Epidermal melanocyte (primary cell): ENCODE measurements around the gene APLN.

Source experiments
- DNase-seq: peaks from one replicate; pipeline ENCODE4 v3.0.0; 2011; ENCODE audit warnings: low spot score; ENCODE audit not compliant: insufficient read length

Gene APLN, protein sequence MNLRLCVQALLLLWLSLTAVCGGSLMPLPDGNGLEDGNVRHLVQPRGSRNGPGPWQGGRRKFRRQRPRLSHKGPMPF

DNA sequence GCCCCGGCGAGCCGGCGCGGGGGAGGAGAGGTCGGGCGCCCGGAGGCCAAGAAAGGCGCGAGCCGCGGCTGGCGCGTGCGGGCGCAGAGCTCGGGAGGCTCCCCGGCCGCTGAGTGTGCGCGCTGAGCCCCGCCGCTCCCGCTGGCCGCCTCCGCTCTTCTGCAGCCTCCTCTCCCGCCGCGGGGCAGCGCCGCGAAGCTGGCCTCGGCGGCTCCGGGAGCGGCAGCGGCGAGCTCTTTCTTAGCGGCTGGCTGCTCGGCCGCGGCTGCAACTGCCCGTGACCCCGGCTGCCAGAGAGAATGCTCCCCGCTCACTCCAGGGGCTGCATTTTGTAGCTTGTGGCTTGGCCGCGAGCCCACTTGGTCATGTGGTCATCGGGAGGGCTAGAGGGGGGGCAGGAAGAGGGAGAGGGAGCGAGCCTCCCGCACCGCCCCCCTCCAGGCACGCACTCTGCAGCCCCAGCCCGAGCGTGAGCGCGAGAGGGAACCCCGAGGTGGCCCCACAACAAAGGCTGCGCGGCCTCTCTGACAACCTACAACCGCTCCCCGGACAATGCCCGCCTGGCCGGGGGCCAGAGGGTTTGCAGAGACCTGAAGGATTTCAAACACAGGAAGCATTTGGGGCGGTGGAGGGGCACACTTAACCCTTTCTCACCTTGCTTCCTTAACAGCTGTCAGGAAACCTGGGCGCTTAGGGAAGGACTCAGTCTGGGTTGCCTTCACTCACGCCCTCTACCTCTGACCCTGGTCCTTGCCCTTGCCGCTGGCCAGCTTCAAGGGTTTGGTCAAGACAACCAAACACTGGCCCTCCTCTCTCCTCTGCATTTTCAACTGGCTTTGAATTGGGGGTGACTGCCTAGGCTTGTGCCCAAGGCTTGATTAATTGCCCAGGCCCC lies at the start of gene APLN:
Gene APLN, minus strand, starts transcription at position 305 of the 895 bp plus-strand sequence. CDS start 326 bp downstream, outside the sequence.
- DNase-seq: no peak

DNA sequence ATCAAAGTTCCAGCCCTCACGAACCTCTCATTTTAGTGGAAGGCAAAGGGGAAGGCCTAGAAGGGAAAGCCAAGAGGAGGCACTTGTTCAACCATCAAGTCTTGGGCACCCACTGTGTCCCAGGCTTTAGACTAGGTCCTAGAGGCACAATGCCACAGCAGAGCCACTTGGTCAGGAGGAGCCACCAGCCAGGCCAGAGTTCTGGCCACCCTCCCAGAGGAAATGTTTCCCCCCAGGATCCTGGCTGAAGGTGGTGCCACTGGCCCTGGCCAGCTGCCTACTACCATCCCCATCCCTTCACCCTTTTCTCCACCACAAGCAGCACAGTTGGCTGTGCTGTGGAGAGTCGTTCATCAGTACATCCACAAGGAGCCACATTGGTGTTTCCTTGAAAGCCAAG lies 49.7 kb upstream of the APLN start:
- no peak for DNase-seq

DNA sequence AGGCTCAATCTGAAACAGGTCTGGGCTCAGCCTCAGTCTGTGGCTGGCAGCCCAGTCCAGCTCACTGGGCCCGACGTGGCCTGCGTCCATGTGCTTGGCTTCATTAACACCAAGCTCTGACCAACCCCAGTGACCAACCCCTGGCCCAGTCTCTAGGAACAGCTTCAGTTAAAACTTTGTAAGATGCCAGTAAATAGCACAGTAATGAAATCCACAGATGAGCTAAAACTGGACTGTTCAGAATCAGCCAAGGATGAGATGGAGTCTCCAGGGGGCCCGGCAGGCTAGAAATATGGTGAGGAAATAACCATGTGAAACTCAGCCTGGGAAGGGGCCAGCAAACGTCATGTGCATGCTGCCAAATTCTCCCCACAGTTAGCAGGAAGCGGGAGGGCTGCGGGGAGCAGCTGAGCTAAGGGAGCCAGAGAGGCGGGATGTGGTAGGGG lies 46.9 kb upstream of the APLN start:
- no peak for DNase-seq

DNA sequence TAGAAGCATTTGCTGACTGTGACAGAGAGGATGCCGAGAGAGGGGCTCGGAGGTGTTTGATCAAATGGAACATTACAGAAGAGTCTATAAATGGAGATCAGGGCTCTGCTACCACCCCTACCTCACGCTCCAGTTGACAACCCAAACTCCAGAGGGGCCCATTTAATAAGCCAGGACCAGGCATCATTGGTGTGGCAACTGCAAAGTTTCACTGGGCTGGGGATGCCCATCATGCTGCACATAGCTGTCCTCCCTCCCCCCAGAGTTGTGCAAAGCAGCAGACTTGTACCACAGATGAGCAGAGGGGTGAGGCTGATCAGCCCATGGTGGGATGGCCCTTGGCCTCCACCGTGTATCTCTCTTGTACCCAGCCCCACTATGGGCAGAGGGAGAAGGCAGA lies 45.8 kb upstream of the APLN start:
- no peak for DNase-seq

DNA sequence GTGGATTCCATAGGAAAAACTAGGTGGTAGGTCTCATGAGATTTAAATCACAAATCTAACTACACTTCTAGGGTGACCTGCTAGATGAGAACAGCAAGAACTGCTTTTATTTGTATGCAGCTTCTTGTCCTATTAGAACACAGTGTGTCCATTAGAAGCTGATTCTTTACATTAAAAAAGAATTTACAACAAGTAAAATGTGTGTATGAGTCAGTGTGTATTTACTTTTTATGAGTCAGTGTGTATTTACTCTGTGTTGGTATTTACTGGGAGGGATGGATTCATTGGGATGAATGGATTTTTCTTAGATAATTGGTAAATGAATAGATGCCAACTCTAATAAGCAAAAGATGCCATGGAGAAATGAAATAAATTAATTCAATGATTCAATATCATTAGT lies 43.4 kb upstream of the APLN start:
- DNase-seq: no peak

DNA sequence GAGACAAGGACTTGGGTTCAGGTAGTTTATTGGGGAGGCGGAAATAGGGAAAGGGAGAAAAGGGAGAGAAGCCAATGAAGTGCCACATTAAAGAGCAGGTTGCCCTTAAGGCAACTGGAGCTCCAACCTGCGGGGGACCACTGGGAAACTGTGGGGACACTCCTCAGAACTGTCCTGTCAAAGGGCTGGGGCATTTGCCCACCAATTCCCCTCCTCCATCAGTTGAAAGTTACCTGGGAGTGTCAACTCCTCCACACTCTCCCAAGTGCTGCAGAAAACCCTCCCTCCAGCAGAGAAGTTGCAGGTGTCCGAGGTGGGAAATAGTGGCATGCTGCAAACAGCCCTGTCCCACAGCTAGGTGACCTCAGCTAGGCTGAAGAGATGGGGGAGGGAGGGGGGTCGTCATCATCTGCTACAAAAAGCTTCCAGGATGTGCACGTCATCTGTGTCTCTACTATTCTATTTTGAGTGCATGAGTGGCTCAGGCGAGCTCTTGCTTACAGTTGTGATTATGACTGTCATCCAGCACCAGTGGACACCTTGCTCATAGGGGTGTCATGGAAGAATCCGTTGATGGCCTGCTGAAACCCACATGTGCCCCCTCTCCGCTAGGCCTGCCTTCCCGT lies 42.6 kb upstream of the APLN start:
- DNase-seq: no peak

DNA sequence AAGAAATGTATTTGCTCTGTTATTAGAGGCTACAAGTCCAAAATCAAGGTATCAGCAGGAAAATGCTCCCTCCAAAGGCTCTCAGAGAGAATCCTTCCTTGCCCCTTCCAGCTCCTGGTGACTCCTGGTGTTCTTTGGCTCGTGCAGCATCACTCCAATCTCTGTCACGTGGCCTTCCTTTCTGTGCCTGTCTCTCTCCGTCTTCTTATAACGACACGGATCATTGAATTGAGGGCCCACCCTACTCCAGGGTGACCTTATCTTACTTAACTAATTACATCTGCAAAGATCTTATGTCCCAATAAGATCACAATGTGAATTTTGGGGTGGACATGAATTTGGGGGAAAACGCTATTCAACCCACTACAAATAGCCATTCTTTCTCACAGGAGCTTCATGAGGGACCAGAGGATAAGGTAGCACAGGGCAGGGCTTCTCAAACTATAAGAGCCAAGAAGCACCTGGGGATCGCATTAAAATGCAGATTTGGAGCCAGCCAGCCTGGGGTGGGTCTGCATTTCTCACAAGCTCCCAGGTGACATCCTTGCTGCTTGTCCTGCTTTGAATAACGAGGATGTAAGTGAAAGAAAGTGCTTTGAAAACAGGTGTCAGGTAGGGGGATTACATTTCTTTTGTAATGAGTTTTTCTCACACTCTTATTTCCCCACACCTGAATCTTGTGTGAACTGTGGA lies 41.9 kb upstream of the APLN start:
- DNase-seq: no peak

DNA sequence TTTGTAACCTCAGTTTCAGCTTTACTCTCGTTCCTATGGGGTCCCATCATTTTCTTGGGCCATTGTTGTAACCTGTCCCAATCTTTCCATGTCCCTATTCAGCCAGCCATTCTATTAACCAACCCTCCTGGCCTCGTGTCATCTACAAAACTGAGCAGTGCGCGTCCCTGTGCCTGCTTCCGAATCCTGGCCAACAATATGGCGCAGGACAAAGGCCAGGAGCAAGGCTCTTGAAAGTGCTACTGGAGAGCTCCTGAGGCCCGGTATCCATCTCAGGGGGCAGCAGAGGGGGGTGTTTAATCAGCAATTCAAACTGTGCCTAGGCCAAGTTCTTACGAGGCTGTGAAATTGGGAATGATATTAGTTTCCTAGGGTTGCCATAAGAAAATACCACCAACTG lies 41.2 kb upstream of the APLN start:
- DNase-seq: no peak

DNA sequence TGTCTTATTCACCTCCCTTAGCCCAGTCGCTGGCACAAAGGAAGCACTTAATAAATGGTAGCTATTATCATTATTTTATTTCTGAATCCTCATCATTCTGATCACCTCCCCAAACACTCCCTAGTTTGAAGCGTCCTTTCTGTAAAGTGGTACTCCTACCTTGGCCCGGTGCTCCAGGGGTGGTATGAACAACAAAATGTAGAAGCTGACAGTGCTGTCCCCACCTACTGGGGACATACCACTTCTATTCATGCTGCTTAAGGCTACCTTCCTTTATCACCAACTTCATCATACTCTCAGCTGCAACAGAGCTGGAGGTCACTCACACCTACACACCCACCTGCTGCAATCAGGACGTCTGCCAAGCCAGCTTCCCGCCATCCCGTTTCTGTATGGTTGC lies 40.8 kb upstream of the APLN start:
- DNase-seq: no peak

DNA sequence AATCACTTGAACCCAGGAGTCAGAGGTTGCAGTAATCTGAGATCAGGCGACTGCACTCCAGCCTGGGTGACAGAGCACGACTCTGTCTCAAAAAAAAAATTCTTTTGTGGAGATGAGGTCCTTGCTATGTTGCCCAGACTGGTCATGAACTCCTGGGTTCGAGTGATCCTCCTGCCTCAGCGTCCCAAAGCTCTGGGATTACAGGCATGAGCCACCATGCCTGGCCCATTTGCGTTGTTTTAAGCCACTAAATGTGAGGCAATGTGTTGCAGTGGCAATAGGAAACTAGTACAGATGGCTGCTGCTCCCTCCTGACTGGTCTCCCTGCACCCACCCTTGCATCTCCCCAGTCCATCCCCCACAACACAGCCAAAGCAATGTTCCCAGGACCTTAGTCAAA lies 40.0 kb upstream of the APLN start:
- DNase-seq: no peak

DNA sequence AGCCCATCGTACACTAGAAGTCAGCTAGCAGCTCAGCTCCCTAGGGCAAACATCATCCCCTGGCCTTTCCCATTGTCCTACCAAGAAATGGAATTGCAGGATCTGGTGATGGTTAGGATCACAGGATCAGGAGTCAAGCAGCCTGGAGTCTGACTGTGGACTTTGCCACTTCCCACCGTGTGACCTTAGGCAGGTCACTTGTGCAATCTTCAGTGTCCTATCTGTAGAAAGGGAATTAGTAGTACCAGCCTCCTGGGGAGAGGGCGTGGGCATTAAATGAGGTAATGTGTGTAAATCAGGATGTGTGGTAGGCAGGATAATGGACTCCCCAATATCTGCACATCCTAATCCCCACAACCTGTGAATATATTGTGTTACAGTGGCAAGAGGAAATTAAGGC lies 38.6 kb upstream of the APLN start:
- DNase-seq: no peak

DNA sequence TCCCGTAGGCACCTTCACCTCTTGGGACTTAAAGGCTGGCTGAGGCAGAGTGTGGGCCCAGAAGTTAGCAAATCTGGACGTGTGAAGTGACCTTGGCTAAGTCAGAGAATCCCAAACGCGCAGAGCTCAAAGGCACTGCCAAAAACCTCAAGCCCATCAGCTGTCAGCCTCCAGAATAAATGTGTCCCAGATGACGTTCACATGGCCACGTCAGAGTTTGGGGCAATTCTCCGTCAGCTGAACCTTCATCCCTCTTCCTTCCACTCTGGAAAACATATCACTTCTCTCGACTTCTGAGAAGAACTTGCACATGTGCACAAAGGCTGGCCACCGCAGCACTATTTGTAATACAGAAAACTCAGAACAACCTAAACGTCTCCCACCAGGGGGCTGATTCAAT lies 35.7 kb upstream of the APLN start:
- no peak for DNase-seq

DNA sequence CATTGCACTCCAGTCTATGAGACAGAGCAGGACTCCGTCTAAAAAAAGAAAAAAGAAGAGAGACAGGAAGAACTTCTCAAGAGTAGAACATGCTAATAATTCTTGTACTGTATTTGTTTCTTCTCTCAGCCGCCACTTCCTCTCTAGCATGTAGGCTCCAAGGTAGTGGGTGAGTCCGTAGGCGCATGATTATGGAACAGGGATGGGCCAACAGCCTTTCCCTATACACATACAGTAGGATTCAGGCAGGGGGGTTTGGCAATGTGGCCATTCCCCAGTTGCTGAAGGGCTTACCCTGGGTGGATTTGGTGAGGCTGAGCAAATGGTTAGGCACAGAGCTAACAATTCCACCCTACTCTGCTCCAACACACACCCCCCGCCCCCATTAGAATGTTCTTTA lies 35.0 kb upstream of the APLN start:
- no peak for DNase-seq

DNA sequence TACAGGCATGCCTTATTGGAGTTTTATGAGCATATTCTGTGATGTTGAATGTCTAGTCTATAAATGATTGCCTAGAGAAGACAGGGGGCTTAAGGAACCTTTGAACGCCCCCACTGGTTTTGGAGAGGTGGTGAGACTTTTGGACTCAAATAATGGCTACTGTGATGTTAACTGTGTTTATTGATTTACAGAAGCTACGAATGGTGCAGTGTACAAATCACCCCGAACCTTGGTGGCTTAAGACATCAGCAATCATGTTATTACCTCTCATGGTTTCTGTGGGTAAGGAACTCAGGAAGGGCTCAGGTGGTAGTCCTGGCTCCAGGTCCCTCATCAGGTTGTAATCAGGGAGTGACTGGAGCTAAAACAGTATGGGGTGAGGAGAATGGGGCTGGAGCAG lies 33.3 kb upstream of the APLN start:
- no peak for DNase-seq

DNA sequence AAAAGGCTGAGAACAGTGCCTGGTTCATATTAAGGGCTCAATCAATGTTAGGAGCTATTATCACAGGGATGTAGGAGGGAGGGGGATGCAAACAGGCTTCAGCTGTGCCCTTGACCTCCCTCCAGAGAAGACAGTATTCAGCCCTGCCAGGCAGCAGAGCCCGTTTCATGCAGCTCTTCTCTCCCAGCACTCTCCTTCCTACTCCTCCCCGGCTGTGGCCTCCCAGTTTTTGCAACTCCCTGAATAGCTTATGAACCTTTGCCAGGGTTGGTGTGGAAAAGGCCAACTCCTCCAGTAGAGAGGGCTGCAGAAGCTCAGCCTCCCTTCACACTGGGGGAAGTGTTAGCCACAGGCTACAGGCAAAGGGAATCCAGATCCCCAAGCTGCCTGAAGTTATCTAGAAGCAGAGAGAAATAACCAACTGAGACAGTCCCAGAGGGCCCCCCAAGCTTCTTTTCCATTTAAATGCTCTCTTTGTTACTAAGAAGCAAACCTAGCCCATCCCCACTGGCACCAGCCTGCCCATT lies 31.7 kb upstream of the APLN start:
- no peak for DNase-seq

DNA sequence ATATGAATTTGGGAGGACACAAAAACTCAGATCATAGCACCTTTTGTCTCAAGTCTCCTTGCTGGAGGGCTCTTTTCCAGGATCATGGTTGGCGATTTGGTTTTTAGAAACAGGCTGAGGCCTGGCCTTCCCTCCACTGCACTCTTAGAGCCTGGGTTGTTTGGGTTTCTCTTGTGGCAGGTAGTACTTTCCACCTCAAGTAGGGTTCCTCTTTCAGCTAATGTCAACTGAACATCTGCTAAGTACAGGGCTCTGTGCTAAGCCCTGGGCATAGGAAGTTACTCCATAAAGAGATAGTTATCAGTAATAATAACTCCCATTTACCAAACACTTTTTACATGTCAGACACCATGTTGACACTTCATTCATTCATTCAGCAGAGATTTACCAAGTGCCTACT lies 28.2 kb upstream of the APLN start:
- no peak for DNase-seq

DNA sequence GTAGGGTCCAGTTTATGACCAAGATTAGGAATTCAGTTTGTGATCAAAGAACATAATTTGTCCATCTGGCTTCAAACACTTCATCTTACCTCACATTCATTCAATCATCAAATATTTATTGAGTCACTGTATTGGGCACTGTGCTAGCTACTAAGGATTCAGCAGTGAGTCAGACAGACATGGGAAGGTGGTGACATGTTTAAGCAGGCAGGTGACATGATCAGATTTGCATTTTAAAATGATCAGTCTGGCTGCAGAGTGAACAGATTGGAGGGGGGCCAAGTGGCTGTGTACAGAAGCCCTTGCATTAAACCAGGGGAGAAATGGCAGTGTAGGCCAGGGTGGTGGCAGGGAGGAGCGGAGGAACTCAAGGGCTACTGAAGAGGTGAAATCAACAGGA lies 25.1 kb upstream of the APLN start:
- no peak for DNase-seq

DNA sequence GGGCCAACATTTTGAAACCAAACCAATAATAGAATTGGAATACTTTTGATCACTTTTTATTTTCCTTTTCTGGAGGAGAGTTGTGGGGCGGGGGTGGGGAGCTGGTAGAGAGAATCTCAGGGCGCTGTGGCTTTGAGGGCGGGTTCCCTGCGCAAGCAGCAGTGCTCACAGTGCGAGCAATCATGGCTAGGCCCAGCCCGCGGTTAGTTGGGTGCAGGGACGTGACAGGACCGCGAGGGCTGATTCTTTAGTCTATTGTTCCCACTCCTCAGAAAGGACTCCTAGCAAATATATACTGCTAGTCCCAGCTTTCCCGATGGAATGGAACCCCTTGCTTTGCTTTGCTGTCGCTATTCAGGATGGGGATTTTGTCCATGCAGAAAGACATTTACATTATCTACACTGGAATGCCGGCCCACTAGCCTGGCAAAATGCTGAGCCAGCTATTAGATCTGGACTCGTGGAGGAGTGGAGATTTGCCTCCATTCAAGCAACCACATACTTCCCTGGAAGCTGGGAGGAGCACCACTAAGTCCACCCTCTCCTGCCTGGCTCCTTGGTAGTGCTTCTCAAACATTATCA lies 23.9 kb upstream of the APLN start:
- DNase-seq: no peak

DNA sequence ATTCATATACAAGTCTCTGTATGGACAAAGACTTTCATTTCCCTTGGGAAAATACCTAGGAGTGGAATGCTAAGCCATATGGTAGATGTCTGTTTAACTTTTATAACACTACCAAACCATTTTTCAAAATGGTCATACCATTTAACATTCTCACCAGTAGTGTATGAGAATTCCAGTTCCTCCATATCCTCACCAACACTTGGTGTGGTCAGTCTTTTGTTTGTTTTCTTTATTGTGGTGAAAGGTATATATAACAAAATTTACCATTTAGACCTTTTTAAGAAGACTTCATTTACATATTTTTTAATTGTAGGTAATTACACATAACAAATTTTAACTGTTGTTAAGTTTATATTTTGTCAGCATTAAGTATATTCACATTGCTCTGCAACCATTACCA lies 12.7 kb upstream of the APLN start:
- DNase-seq: no peak

DNA sequence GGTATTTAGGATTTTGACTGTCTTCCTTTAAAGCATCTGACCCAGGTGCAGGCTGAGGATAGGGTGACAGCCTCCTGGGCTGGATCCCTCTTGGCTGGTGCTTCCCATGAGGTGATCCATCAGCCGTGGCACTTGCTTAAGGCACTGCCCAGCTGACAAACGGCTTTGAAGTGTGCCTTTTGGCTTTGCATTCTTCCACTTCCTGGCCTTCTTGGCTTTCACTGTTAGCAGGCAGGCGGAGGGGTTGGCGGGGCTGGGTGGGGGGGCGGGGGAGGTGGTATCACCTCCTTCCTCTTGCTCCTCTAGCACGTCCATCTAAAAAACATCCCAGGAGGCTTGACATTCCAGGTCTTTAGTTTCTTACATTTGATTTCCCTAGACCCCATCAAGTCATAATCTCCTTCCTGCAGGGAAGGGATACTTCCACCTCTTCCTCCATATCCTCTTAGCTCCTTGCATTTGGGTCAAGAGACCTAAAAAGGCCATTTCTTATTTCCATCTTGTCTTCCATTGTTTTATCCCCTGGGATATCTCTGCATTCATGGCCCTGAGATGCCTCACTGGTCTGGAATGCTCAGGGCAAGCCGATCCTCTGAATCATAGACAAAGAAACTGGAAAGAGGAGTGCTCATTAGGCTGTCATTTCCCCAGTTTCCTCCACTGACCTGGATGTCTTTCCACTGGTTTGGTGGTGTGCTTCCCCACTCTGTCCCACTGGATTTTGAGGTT lies 11.3 kb upstream of the APLN start:
- no peak for DNase-seq

DNA sequence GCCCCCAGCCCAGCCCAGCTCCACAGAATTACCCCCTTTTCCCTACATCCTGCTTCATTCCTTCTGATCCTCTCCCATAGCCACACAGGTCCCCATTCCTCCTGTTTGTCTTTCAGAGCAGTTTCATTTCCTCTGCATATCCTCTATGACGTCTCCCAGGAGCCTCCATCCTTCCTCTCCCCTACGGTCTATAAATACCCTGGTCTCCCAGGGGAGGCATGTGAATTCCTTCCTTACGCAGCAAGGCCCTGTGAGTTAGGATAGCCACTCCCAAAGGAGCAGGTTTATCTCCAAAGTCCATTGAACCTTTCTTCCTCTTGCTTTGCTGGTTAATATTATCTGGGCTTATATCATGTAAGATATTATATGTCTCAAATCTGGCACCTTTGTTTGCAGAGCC lies 8.4 kb upstream of the APLN start:
- DNase-seq: no peak
